ENCODE measurements around the gene RNF208. TPM values are rescaled to one million over a fixed set of nuclear protein-coding genes. Genes with fewer than 3 reads are reported as not detected.
A peak's percentile ranks its signal among the peaks of the same experiment; 100 is the strongest.

RNF208 gene
- total RNA-seq, 1 donor from 2014 or later = 12.8 TPM

- H3K4me3 Mint-ChIP-seq = peak overlapping the region; percentile 15
- DNase-seq = no peak
- peaks cover 17% of the 10 kb centered on the region for H3K4me1 Mint-ChIP-seq
- peaks cover 3% of the 10 kb centered on the region for H3K27me3 Mint-ChIP-seq
- intact Hi-C loops (cut with micrococcal nuclease) = loop anchor here (2.0 kb wide), 1 partner anchor 49 kb away; the partner anchor contains the start of genes ANAPC2 and SSNA1
- peaks cover 20% of the 10 kb centered on the region for H3K36me3 Mint-ChIP-seq (ENCODE audit: low read depth)
- H3K27ac Mint-ChIP-seq = no peak overlapping the region
- H3K9me3 Mint-ChIP-seq = no peaks in the 10 kb centered on the region
These were observed 16.0 kb upstream of the RNF208 start for GRCh38 chr9:137237759-137238726.

GRCh38 chr9:137236936-137237421, 14.9 kb upstream of the RNF208 start:
- H3K36me3 Mint-ChIP-seq (ENCODE audit: low read depth) = peaks cover 9% of the 10 kb centered on the region
- H3K27ac Mint-ChIP-seq = no peak overlapping the region
- intact Hi-C loops (cut with micrococcal nuclease) = loop anchor here (2.0 kb wide), 1 partner anchor 48 kb away; the partner anchor contains the start of genes ANAPC2 and SSNA1
- H3K27me3 Mint-ChIP-seq = peaks cover 3% of the 10 kb centered on the region
- DNase-seq = no peak
- H3K9me3 Mint-ChIP-seq = no peaks in the 10 kb centered on the region
- H3K4me3 Mint-ChIP-seq = no peak overlapping the region
- H3K4me1 Mint-ChIP-seq = peaks cover 7% of the 10 kb centered on the region

GRCh38 chr9:137236238-137236935, 14.3 kb upstream of the RNF208 start:
- H3K4me1 Mint-ChIP-seq = peaks cover 7% of the 10 kb centered on the region
- intact Hi-C loops (cut with micrococcal nuclease) = loop anchor here (2.0 kb wide), 1 partner anchor 48 kb away; the partner anchor contains the start of genes ANAPC2 and SSNA1

GRCh38 chr9:137235424-137236237, 13.6 kb upstream of the RNF208 start:
- H3K4me3 Mint-ChIP-seq = no peak overlapping the region
- peaks cover 2% of the 10 kb centered on the region for H3K36me3 Mint-ChIP-seq (ENCODE audit: low read depth)
- no peaks in the 10 kb centered on the region for H3K9me3 Mint-ChIP-seq
- peaks cover 2% of the 10 kb centered on the region for H3K27me3 Mint-ChIP-seq
- no peak for DNase-seq
- intact Hi-C loops (cut with micrococcal nuclease) = loop anchor here (2.0 kb wide), 1 partner anchor 47 kb away; the partner anchor contains the start of genes ANAPC2 and SSNA1
- no peak overlapping the region for H3K27ac Mint-ChIP-seq
- H3K4me1 Mint-ChIP-seq = peaks cover 7% of the 10 kb centered on the region

More at GRCh38 chr9:137236238-137236935, 14.3 kb upstream of the RNF208 start:
- Mint-ChIP-seq H3K27ac (no peak overlapping the region), H3K36me3 (ENCODE audit: low read depth) (peaks cover 5% of the 10 kb centered on the region), H3K9me3 (no peaks in the 10 kb centered on the region), H3K27me3 (peaks cover 3% of the 10 kb centered on the region), H3K4me3 (no peak overlapping the region)
- peak; percentile 97 for DNase-seq

GRCh38 chr9:137234758-137235423, 12.9 kb upstream of the RNF208 start:
- peaks cover 2% of the 10 kb centered on the region for H3K36me3 Mint-ChIP-seq (ENCODE audit: low read depth)
- H3K27me3 Mint-ChIP-seq = peaks cover 2% of the 10 kb centered on the region
- no peak for DNase-seq
- intact Hi-C loops (cut with micrococcal nuclease) = no loop called here
- peaks cover 7% of the 10 kb centered on the region for H3K4me1 Mint-ChIP-seq
- H3K4me3 Mint-ChIP-seq = no peak overlapping the region
- no peaks in the 10 kb centered on the region for H3K9me3 Mint-ChIP-seq
- H3K27ac Mint-ChIP-seq = no peak overlapping the region

- no peak for DNase-seq
- intact Hi-C loops (cut with micrococcal nuclease) = no loop called here
- Mint-ChIP-seq H3K9me3 (no peaks in the 10 kb centered on the region), H3K27me3 (peaks cover 2% of the 10 kb centered on the region), H3K36me3 (ENCODE audit: low read depth) (peaks cover 2% of the 10 kb centered on the region), H3K4me3 (no peak overlapping the region), H3K27ac (no peak overlapping the region), H3K4me1 (peaks cover 7% of the 10 kb centered on the region)
These were observed 12.1 kb upstream of the RNF208 start for GRCh38 chr9:137234055-137234697.

- intact Hi-C loops (cut with micrococcal nuclease) = no loop called here
- Mint-ChIP-seq H3K4me1 (peaks cover 2% of the 10 kb centered on the region), H3K27ac (no peak overlapping the region)
These were observed 11.3 kb upstream of the RNF208 start for GRCh38 chr9:137233143-137233980.

GRCh38 chr9:137232510-137232909, 10.5 kb upstream of the RNF208 start:
- Mint-ChIP-seq H3K36me3 (ENCODE audit: low read depth) (no peaks in the 10 kb centered on the region), H3K9me3 (no peaks in the 10 kb centered on the region), H3K27me3 (peaks cover 3% of the 10 kb centered on the region), H3K27ac (no peak overlapping the region), H3K4me3 (no peak overlapping the region), H3K4me1 (peaks cover 2% of the 10 kb centered on the region)
- DNase-seq = no peak
- intact Hi-C loops (cut with micrococcal nuclease) = no loop called here

More at GRCh38 chr9:137233143-137233980, 11.3 kb upstream of the RNF208 start:
- no peak for DNase-seq
- Mint-ChIP-seq H3K4me3 (no peak overlapping the region), H3K9me3 (no peaks in the 10 kb centered on the region), H3K27me3 (peaks cover 2% of the 10 kb centered on the region), H3K36me3 (ENCODE audit: low read depth) (no peaks in the 10 kb centered on the region)

- H3K9me3 Mint-ChIP-seq = no peaks in the 10 kb centered on the region
- H3K27ac Mint-ChIP-seq = no peak overlapping the region
- intact Hi-C loops (cut with micrococcal nuclease) = no loop called here
- H3K4me1 Mint-ChIP-seq = peaks cover 3% of the 10 kb centered on the region
- no peak overlapping the region for H3K4me3 Mint-ChIP-seq
- H3K36me3 Mint-ChIP-seq (ENCODE audit: low read depth) = no peaks in the 10 kb centered on the region
- H3K27me3 Mint-ChIP-seq = peaks cover 3% of the 10 kb centered on the region
- no peak for DNase-seq
These were observed 10.1 kb upstream of the RNF208 start for GRCh38 chr9:137232101-137232500.

- DNase-seq = no peak
- H3K4me3 Mint-ChIP-seq = no peak overlapping the region
- intact Hi-C loops (cut with micrococcal nuclease) = no loop called here
- no peak overlapping the region for H3K27ac Mint-ChIP-seq
- no peaks in the 10 kb centered on the region for H3K9me3 Mint-ChIP-seq
- H3K4me1 Mint-ChIP-seq = peaks cover 3% of the 10 kb centered on the region
- H3K36me3 Mint-ChIP-seq (ENCODE audit: low read depth) = no peaks in the 10 kb centered on the region
- peaks cover 3% of the 10 kb centered on the region for H3K27me3 Mint-ChIP-seq
These were observed 9.5 kb upstream of the RNF208 start for GRCh38 chr9:137231372-137232039.

- Mint-ChIP-seq H3K4me3 (no peak within 1 kb of the TSS), H3K36me3 (ENCODE audit: low read depth) (no peaks in the 10 kb centered on the region), H3K4me1 (peaks cover 3% of the 10 kb centered on the region), H3K9me3 (no peaks in the 10 kb centered on the region), H3K27ac (no peak within 1 kb of the TSS), H3K27me3 (peaks cover 3% of the 10 kb centered on the region)
- no peak for DNase-seq
- intact Hi-C loops (cut with micrococcal nuclease) = no loop called here
These were observed 8.8 kb upstream of the RNF208 start, which contains the start of gene SLC34A3 for GRCh38 chr9:137230705-137231371. Gene SLC34A3, plus strand, starts transcription at chr9:137230901. Its CDS starts 802 bp downstream, at chr9:137231703.

Data from activated CD4-positive, alpha-beta T cell treated with anti-CD3 and anti-CD28 coated beads, Interleukin-2, amount 10 ng/mL, durations not matched to agents 24 days and 14 days (primary cell).